ENCODE measurements around the gene INPP5A.

INPP5A gene

GRCh38 chr10:132556994-132557441 is 19.4 kb downstream of the INPP5A start:
- no peak overlapping the region for H2BK120ac ChIP-seq (ENCODE audit: low read depth, low read length)
- no peak overlapping the region for H3K18ac ChIP-seq (ENCODE audit: low read length)
- H2AK5ac ChIP-seq (ENCODE audit: low read length): no peak overlapping the region
- DNase-seq: no peak
- no peaks in the 10 kb centered on the region for H3K36me3 ChIP-seq (ENCODE audit: control insufficient read depth, insufficient read depth, low read length)
- no peak overlapping the region for H3K9ac ChIP-seq (ENCODE audit: low read length)
- H3K27ac ChIP-seq (ENCODE audit: low read depth, low read length): no peak overlapping the region
- H3K4me2 ChIP-seq (ENCODE audit: low read length): no peak overlapping the region
- no peak overlapping the region for H4K8ac ChIP-seq (ENCODE audit: low read depth, low read length)
- H3K27me3 ChIP-seq (ENCODE audit: insufficient read depth, low read length, poor library complexity): no peaks in the 10 kb centered on the region
- H2BK15ac ChIP-seq (replicated peaks; ENCODE audit: low read depth): no peak overlapping the region
- H3K79me2 ChIP-seq (ENCODE audit: control insufficient read depth, insufficient read depth, low read length): peaks cover 4% of the 10 kb centered on the region
- peaks cover 17% of the 10 kb centered on the region for H3K79me1 ChIP-seq (ENCODE audit: low read length)
- H4K5ac ChIP-seq (ENCODE audit: low read length): no peak overlapping the region
- no peak overlapping the region for H3K4me3 ChIP-seq (ENCODE audit: low read length)
- no peak overlapping the region for H2BK5ac ChIP-seq (ENCODE audit: low read length)
- no peak overlapping the region for H3K56ac ChIP-seq (ENCODE audit: low read length)
- no CpG with 5 or more reads among the region's 18 CpGs for WGBS (ENCODE audit: extremely low coverage, insufficient coverage, low lambda C conversion rate)
- no peak overlapping the region for H3K4ac ChIP-seq (ENCODE audit: low read depth, low read length)
- no peak overlapping the region for H3K23ac ChIP-seq (ENCODE audit: low read length)
- no peaks in the 10 kb centered on the region for H3K4me1 ChIP-seq (ENCODE audit: control insufficient read depth, low read depth, low read length)

GRCh38 chr10:132557696-132558515 is 20.3 kb downstream of the INPP5A start:
- H3K36me3 ChIP-seq (ENCODE audit: control insufficient read depth, insufficient read depth, low read length): no peaks in the 10 kb centered on the region
- no peak overlapping the region for H2BK120ac ChIP-seq (ENCODE audit: low read depth, low read length)
- no peak overlapping the region for H3K27ac ChIP-seq (ENCODE audit: low read depth, low read length)
- H3K27me3 ChIP-seq (ENCODE audit: insufficient read depth, low read length, poor library complexity): no peaks in the 10 kb centered on the region
- H3K4me3 ChIP-seq (ENCODE audit: low read length): no peak overlapping the region
- peaks cover 4% of the 10 kb centered on the region for H3K79me2 ChIP-seq (ENCODE audit: control insufficient read depth, insufficient read depth, low read length)
- no peak overlapping the region for H3K56ac ChIP-seq (ENCODE audit: low read length)
- no peak overlapping the region for H3K23ac ChIP-seq (ENCODE audit: low read length)
- no peak overlapping the region for H3K4me2 ChIP-seq (ENCODE audit: low read length)
- no peak overlapping the region for H4K8ac ChIP-seq (ENCODE audit: low read depth, low read length)
- no peak for DNase-seq
- no peak overlapping the region for H4K5ac ChIP-seq (ENCODE audit: low read length)
- H3K4me1 ChIP-seq (ENCODE audit: control insufficient read depth, low read depth, low read length): no peaks in the 10 kb centered on the region
- no peak overlapping the region for H3K18ac ChIP-seq (ENCODE audit: low read length)
- WGBS (ENCODE audit: extremely low coverage, insufficient coverage, low lambda C conversion rate): no CpG with 5 or more reads among the region's 33 CpGs
- H3K4ac ChIP-seq (ENCODE audit: low read depth, low read length): no peak overlapping the region
- H2BK15ac ChIP-seq (replicated peaks; ENCODE audit: low read depth): no peak overlapping the region
- H2AK5ac ChIP-seq (ENCODE audit: low read length): no peak overlapping the region
- peaks cover 17% of the 10 kb centered on the region for H3K79me1 ChIP-seq (ENCODE audit: low read length)
- no peak overlapping the region for H3K9ac ChIP-seq (ENCODE audit: low read length)
- H2BK5ac ChIP-seq (ENCODE audit: low read length): no peak overlapping the region

GRCh38 chr10:132558516-132559413 is 21.2 kb downstream of the INPP5A start:
- Histone ChIP-seq H3K4me1 (ENCODE audit: control insufficient read depth, low read depth, low read length) (no peaks in the 10 kb centered on the region), H4K8ac (ENCODE audit: low read depth, low read length) (no peak overlapping the region), H2AK5ac (ENCODE audit: low read length) (no peak overlapping the region), H2BK5ac (ENCODE audit: low read length) (no peak overlapping the region), H3K36me3 (ENCODE audit: control insufficient read depth, insufficient read depth, low read length) (no peaks in the 10 kb centered on the region), H3K56ac (ENCODE audit: low read length) (no peak overlapping the region), H3K4me2 (ENCODE audit: low read length) (no peak overlapping the region), H3K4me3 (ENCODE audit: low read length) (no peak overlapping the region), H2BK15ac (replicated peaks; ENCODE audit: low read depth) (no peak overlapping the region), H3K18ac (ENCODE audit: low read length) (no peak overlapping the region), H3K27me3 (ENCODE audit: insufficient read depth, low read length, poor library complexity) (no peaks in the 10 kb centered on the region), H4K5ac (ENCODE audit: low read length) (no peak overlapping the region), H2BK120ac (ENCODE audit: low read depth, low read length) (no peak overlapping the region), H3K9ac (ENCODE audit: low read length) (no peak overlapping the region), H3K79me2 (ENCODE audit: control insufficient read depth, insufficient read depth, low read length) (peaks cover 4% of the 10 kb centered on the region), H3K23ac (ENCODE audit: low read length) (peak overlapping the region; percentile 66), H3K4ac (ENCODE audit: low read depth, low read length) (no peak overlapping the region), H3K27ac (ENCODE audit: low read depth, low read length) (no peak overlapping the region), H3K79me1 (ENCODE audit: low read length) (peaks cover 17% of the 10 kb centered on the region)
- no peak for DNase-seq
- no CpG with 5 or more reads among the region's 32 CpGs for WGBS (ENCODE audit: extremely low coverage, insufficient coverage, low lambda C conversion rate)

- H3K79me2 ChIP-seq (ENCODE audit: control insufficient read depth, insufficient read depth, low read length): peaks cover 2% of the 10 kb centered on the region
- H4K5ac ChIP-seq (ENCODE audit: low read length): no peak overlapping the region
- no peak overlapping the region for H3K56ac ChIP-seq (ENCODE audit: low read length)
- H3K27me3 ChIP-seq (ENCODE audit: insufficient read depth, low read length, poor library complexity): no peaks in the 10 kb centered on the region
- no peak for DNase-seq
- H2BK15ac ChIP-seq (replicated peaks; ENCODE audit: low read depth): no peak overlapping the region
- no peak overlapping the region for H3K4me2 ChIP-seq (ENCODE audit: low read length)
- no peaks in the 10 kb centered on the region for H3K36me3 ChIP-seq (ENCODE audit: control insufficient read depth, insufficient read depth, low read length)
- no CpG with 5 or more reads among the region's 11 CpGs for WGBS (ENCODE audit: extremely low coverage, insufficient coverage, low lambda C conversion rate)
- no peak overlapping the region for H3K27ac ChIP-seq (ENCODE audit: low read depth, low read length)
- no peak overlapping the region for H2AK5ac ChIP-seq (ENCODE audit: low read length)
- peaks cover 14% of the 10 kb centered on the region for H3K79me1 ChIP-seq (ENCODE audit: low read length)
- no peaks in the 10 kb centered on the region for H3K4me1 ChIP-seq (ENCODE audit: control insufficient read depth, low read depth, low read length)
- H2BK5ac ChIP-seq (ENCODE audit: low read length): no peak overlapping the region
- no peak overlapping the region for H3K9ac ChIP-seq (ENCODE audit: low read length)
- no peak overlapping the region for H3K4me3 ChIP-seq (ENCODE audit: low read length)
- H2BK120ac ChIP-seq (ENCODE audit: low read depth, low read length): no peak overlapping the region
- no peak overlapping the region for H4K8ac ChIP-seq (ENCODE audit: low read depth, low read length)
- no peak overlapping the region for H3K23ac ChIP-seq (ENCODE audit: low read length)
- no peak overlapping the region for H3K18ac ChIP-seq (ENCODE audit: low read length)
- no peak overlapping the region for H3K4ac ChIP-seq (ENCODE audit: low read depth, low read length)
These were observed 22.0 kb downstream of the INPP5A start for GRCh38 chr10:132559538-132559937.

- Histone ChIP-seq H3K23ac (ENCODE audit: low read length) (no peak overlapping the region), H3K56ac (ENCODE audit: low read length) (no peak overlapping the region), H3K18ac (ENCODE audit: low read length) (no peak overlapping the region), H3K4ac (ENCODE audit: low read depth, low read length) (no peak overlapping the region), H3K36me3 (ENCODE audit: control insufficient read depth, insufficient read depth, low read length) (no peaks in the 10 kb centered on the region), H3K4me2 (ENCODE audit: low read length) (no peak overlapping the region), H3K79me2 (ENCODE audit: control insufficient read depth, insufficient read depth, low read length) (no peaks in the 10 kb centered on the region), H2AK5ac (ENCODE audit: low read length) (no peak overlapping the region), H3K79me1 (ENCODE audit: low read length) (peaks cover 11% of the 10 kb centered on the region), H3K27me3 (ENCODE audit: insufficient read depth, low read length, poor library complexity) (no peaks in the 10 kb centered on the region), H3K9ac (ENCODE audit: low read length) (no peak overlapping the region), H2BK15ac (replicated peaks; ENCODE audit: low read depth) (no peak overlapping the region), H2BK5ac (ENCODE audit: low read length) (no peak overlapping the region), H2BK120ac (ENCODE audit: low read depth, low read length) (no peak overlapping the region), H3K27ac (ENCODE audit: low read depth, low read length) (no peak overlapping the region), H4K8ac (ENCODE audit: low read depth, low read length) (no peak overlapping the region), H4K5ac (ENCODE audit: low read length) (no peak overlapping the region), H3K4me3 (ENCODE audit: low read length) (no peak overlapping the region), H3K4me1 (ENCODE audit: control insufficient read depth, low read depth, low read length) (no peaks in the 10 kb centered on the region)
- no CpG with 5 or more reads among the region's 10 CpGs for WGBS (ENCODE audit: extremely low coverage, insufficient coverage, low lambda C conversion rate)
- no peak for DNase-seq
These were observed 22.7 kb downstream of the INPP5A start for GRCh38 chr10:132560241-132560731.

All from mesendoderm (in vitro differentiated cells).